GM18498 (cell line): Measurements from ENCODE around the gene PLXDC2.
A peak's percentile ranks its signal among the peaks of the same experiment; 100 is the strongest.
"Not testable (repeated sequence)": the region's sequence is repeated elsewhere in the genome, so short reads cannot be mapped to it uniquely, and the experiment has no call there.

Experiments used
- ATAC-seq: cut with Tn5 transposase; IDR thresholded peaks from one replicate; pipeline ENCODE4 v1.9.1; 2021; ENCODE audit warnings: mild to moderate bottlenecking, moderate library complexity; ENCODE audit not compliant: unreplicated experiment

PLXDC2 gene

DNA sequence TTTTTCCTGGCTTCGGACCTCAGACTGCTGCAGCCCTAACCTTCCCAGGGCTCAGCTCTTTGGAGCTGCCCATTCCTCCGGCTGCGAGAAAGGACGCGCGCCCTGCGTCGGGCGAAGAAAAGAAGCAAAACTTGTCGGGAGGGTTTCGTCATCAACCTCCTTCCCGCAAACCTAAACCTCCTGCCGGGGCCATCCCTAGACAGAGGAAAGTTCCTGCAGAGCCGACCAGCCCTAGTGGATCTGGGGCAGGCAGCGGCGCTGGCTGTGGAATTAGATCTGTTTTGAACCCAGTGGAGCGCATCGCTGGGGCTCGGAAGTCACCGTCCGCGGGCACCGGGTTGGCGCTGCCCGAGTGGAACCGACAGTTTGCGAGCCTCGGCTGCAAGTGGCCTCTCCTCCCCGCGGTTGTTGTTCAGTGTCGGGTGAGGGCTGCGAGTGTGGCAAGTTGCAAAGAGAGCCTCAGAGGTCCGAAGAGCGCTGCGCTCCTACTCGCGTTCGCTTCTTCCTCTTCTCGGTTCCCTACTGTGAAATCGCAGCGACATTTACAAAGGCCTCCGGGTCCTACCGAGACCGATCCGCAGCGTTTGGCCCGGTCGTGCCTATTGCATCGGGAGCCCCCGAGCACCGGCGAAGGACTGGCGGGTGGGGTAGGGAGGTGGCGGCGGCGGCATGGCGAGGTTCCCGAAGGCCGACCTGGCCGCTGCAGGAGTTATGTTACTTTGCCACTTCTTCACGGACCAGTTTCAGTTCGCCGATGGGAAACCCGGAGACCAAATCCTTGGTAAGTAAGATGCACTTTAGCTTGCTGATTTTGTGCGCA, at the start of gene PLXDC2:
Gene PLXDC2, plus strand, starts transcription at position 22 of the 820 bp plus-strand sequence.
- ATAC-seq = peak; percentile 58

DNA sequence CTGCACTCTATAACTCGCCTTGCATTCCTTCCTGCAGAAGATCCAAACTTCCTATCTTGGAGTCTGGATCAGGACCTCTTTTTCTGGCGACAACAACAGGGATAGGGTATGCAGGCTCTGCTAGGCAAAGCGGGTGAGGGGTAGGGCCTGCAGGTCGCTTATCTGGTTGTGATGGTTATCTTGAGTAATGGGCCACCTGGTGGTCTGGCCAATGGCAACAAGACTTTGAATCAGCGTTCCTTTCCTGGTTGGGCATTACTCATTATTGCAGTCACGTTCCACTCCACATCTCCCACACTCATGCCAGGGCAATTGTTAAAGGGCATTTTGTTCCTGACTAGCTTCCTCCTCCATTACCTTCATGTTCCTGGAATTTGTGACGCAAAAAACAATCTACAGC, 48.4 kb upstream of the PLXDC2 start:
- no peak for ATAC-seq

DNA sequence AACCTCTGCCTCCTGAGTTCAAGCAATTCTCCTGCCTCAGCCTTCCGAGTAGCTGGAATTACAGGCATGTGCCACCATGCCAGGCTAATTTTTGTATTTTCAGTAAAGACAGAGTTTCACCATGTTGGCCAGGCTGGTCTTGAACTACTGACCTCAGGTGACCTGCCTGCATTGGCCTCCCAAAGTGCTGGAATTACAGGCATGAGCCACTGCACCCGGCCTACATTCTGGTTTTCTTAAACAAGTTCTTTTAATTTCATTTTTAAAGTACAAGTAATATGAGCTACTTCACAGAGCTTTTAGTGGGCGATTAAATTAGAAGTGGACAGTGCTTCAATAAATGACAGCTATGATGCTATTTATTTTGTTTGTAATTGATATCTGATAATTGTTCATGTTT, 46.4 kb upstream of the PLXDC2 start:
- not testable (repeated sequence) for ATAC-seq

DNA sequence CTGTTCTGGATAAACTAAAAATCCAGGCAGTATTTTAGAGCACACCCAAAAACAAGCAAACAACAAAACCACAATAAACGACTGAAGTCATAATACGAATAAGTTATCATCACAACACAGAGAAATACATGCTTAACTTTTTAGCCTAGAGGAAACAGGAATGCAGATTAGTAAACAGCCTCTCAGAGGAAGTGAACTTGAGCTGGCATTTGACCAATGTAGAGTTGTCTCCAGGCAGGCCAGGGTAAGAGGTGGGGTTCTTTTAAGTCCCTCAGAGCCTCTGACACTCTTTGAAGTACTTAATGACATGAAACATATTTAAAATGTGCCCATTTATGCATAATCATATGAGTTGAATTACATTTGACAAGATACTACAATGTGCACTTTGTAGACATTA, 43.3 kb upstream of the PLXDC2 start:
- no peak for ATAC-seq

DNA sequence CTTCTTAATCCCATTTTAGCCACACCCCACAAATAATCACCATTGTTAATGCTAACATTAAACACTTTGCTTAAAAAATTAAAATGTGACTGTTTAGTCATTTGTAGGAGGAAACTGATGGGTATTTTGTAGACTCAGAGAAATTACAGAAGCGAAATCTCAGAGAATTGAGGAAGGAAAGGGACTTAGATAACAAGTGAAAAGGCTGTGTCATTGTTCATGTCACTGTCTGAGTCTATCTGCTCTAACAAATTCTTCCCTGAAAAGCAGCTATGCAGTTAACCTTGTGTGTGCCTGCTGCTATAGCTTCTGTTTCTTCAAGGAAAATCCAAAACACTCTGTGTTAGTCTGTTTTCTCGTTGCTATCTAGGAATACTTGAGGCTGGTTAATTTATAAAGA, 40.9 kb upstream of the PLXDC2 start:
- ATAC-seq = no peak

DNA sequence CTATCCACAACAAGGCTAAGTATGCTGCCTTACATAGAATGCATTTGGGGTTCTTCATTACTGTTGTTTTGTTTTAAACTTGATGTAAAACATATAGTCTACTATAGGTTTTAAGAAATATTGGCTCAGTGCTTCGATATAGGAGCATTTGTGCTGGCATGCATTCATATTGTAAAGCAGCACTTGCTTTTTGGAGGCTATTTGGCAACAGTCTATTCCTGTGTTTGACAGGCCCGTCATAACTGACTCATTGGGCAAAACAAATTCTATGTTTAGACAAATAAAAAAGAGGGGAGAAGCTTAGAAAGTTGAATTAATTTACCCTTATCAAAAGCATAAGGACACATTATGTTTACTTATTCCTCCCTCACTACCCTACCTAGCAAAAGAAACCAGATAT, 38.4 kb upstream of the PLXDC2 start:
- ATAC-seq = no peak

DNA sequence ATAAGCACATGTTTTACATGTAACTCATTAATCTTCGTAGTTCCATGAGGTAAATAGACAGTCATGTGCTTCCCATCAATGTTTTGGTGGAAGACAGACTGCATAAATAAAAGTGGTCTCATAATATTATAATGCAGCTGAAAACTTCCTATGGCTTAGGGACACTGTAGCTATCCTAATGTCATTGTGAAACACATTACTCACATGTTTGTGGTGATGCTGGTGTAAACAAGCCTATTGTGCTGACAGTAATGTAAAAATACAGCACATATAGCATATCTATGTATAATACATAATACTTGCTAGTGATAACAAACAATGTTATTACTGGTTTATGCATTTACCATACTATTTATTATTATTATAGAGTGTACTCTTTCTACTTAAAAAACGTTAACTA, 37.2 kb upstream of the PLXDC2 start:
- no peak for ATAC-seq

DNA sequence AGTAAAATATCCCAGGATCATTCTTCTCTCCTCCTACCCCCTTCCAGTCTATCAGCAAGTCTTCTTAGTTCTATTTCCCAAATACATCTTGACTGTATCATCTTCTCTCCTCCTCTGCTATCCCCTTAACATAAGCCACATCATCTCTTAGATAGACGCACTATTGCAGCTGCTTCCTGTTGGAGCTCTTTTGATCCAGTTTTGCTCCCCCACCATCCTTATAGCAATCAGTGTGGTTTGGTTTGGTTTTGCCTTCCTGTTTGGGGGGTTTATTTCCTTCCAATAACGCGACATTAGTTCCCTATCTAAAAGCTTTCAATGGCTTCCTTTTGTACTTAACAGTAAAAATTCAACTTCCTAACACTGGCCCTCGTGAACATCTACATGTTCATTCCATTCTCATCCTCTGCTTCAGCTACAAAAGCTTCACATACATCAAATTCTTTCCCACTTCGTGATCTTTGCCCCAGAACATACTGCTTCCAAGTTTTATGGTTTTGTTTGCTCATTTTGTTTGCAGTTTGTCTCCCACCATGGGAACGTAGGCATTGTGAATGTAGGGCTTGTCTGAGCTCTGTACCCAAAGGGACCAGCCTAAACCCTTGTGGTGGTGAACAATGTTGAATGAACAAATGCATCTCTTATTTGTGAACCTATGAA, 33.7 kb upstream of the PLXDC2 start:
- no peak for ATAC-seq

DNA sequence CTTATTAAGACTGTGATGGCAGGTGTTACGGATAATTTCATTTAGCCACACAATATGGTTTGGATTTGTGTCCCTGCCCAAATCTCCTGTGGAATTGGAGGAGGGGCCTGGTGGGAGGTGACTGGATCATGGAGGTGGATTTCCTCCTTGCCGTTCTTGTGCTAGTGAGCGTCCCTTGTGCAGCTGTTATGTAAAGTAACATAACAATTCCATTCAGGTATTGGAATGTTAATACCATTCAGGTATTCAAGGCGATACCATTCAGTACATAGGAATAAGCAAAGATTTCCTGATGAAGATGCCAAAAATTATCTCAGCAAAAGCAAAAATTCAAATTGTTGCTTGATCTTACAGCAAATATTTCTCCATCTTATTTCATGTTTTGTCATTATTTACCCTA, 32.5 kb upstream of the PLXDC2 start:
- ATAC-seq = no peak

DNA sequence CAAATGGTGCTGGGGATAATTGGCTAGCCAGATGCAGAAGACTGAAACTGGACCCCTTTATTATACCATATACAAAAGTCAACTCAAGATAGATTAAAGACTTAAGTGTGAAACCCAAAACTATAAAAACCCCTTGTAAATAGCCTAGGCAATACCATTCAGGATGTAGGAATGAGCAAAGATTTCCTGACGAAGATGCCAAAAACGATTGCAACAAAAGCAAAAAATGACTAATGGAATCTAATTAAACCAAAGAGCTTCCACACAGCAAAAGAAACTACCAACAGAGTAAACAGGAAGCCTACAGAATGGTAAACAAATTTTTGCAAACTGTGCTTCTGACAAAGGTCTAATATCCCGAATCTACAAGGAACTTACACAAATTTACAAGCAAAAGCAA, 30.9 kb upstream of the PLXDC2 start:
- ATAC-seq = no peak

DNA sequence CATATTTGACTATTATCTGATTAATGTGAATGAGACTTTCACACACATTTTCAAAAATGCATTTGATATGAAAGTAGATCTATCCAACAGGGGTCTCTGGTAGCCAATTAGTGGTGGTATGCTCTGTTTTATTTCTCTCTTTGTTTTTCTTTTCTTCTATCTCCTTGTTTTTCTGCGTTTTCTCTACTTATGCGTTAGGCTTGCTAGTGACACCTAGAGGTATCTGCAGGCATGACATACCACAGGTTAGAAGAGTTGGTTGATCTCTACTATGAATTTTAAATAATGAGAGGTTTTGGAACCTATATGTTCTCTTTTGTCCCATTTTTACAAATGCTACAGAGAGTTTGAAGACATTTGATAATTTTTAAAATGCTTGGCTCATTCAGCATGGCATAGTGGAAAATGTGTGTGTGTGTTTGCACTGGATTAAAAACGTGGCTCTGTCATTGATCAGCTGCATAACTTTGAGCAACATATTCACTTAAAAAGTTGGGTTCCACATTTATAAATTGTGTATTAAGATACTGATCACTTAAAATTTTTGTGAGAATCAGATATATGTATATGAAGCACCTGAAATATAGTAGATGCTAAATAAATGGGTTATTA, 28.1 kb upstream of the PLXDC2 start:
- ATAC-seq = peak; percentile 80

DNA sequence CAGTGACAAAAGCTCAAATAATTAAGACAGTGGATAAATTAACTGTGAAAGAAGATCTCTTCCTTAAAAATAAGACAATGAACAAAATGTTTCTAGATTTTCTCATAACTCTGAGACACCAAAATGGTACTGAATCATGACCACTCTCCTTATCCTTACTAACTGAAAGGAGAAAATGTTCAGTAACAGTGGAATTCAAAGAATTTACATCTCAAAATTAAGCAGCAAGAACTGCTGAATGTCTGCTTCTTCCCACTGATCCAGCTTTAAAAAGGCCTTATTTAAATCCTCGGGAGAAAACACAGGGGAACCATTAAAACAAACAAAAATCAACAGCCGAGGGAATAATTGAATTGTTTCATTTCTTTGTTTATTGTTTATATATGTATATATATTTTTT, 27.3 kb upstream of the PLXDC2 start:
- ATAC-seq = no peak

DNA sequence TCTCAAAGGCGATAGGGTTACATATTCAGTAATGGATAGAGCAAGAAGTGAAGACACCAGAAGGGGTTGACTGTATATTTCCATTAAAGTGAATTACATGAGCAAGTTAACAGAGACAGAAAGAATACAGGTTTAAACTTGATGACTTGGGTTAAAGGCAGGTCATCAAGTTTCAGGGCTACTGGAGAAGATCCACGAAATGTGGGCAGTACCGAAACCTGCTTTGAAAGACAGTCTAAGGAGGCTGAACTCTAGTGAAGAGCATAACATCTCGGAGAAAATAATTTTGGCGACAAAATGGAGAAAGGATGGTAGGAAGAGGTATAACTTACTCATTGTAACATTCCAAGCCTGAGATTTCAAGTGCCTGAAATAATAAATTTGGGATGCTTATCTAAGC, 26.6 kb upstream of the PLXDC2 start:
- no peak for ATAC-seq

DNA sequence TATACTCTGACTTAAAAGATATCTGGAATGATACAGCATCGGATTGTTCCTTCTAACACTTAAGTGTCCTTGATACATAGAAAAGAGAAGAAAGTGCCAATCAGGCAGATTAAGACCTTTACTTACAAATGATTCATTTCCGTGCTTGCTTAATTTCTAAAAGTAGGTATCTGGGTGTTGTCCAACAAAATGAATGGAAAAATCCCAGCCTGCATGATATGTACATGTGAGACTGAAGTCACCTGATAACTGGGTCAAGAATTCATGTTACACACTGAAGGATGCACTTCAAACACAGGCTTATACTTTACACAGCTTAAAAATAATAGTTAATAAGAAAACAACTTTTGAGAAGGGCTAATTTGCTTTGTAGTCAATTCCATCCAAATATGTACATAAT, 25.2 kb upstream of the PLXDC2 start:
- ATAC-seq = no peak

DNA sequence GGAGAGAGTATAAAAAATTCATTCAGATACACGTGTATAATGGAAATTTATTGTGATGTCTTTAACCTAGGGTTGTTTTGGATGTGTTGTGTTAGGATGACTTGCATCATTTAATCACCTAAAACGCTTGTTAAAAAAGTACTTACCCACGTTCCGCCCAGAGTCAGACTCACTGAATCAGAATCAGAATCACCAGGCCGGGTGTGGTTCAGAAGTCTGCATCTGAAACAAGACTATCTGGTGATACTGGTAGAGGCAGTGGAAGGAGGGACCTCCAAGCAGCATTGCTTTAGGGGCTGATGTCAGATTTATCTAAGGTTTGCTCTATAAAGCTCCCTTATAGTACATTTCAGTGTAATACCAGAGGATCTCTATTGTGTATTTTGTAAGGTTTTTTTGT, 20.5 kb upstream of the PLXDC2 start:
- no peak for ATAC-seq

DNA sequence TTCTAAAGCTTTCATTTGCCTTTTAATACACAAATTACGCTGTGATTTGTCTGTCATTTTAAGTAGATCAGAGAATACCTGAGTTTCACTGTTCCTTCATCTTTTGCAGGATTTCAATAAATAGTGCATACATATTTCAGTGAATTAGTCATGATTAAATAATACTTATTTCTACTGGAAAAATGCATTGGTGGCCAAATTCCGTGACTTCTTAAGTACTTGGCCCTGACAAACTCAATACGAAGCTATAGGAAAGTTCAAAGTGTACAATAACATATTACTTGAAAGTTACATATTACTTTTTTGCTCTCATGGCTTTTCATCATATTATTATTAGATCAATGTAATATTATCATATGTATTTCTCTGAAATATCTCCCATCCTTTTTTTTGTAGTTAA, 16.1 kb upstream of the PLXDC2 start:
- ATAC-seq = no peak

DNA sequence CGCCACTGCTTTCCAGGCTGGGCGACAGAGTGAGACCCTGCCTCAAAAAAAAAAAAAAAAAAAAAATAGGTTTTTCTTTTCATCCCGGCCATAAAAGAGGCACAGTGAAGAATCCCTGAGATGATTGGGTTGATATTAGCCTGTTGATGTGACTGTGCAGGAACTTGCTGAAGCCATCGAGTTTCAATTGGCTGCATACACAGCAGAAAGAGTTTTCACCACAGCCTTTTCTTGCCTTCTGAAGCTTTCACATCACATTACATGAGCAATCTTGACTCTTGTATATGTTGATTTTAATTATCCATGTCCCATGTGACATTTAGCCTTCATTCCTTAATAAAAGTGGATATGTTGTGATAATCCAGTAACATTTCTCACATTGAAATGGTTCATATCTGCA, 14.9 kb upstream of the PLXDC2 start:
- ATAC-seq = no peak

DNA sequence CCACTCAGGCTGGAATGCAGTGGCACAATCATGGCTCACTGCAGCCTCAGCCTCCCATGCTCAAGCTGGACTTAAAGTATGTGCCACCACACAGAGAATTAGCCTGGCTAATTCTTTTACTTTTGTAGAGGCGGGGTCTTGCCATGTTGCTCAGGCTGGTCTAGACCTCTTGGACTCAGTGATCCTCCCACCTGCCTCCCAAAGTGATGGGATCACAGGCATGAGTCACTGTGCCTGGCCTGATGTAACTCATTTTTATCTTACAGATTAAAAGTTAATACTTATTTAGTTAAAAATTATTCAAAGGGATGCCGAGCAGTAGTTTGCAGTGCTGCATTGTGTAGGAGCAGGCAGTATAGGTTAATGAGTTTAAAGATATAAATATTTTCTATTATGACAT, 12.6 kb upstream of the PLXDC2 start:
- no peak for ATAC-seq

DNA sequence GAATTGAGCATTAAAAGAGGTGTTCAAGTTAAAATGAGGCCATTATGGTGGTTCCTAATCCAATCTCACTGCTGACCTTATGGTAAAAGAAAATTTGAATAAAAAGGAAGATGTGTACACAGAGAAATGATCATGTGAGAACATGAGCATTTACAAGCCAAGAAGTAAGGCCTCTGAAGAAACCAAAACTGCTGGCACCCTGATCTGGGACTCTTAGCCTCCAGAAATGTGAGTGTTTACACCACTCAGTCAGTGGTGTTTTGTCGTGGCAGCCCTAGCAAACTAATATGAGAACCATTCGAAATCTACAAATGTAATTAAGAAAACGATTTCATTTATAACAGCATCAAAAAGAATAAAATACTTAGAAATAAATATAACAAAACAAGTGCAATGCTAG, 6.8 kb upstream of the PLXDC2 start:
- no peak for ATAC-seq

DNA sequence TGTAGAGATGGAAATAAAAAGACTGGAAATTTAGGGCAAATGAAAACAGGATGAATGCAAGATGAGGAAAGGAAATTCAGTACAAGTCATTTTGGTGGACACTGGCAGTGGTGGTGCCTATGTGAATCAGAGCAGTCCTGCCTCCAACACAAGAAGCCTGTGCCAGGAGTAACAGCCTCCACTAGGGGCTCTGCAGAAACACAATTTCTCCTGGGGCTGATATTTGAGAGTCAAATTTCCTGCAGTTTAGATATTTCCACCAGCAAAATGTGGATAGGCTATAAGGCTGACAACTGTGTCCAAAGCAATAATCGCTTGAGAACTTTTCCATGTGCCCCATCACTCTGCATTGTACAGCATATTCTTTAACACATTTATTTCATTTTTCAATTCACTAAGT, 4.7 kb upstream of the PLXDC2 start:
- ATAC-seq = no peak

DNA sequence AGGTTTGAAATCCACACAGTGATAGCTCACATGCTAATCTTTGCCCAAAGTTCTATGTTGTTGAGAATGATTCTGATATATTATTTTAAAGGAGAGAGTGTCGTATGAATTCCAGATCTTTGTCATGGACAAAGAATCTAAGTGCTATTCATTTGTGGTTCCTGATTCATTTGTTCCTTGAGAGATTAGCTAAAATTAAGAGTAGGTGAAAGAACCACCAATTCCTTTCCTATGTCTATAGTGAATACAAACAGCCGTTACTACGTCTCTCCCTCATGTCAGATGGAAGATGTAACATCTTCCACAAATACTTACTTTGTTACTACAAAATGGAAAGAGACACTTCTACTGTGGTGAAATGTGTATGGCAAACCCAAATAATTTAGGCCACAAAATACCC, 3.3 kb upstream of the PLXDC2 start:
- no peak for ATAC-seq

DNA sequence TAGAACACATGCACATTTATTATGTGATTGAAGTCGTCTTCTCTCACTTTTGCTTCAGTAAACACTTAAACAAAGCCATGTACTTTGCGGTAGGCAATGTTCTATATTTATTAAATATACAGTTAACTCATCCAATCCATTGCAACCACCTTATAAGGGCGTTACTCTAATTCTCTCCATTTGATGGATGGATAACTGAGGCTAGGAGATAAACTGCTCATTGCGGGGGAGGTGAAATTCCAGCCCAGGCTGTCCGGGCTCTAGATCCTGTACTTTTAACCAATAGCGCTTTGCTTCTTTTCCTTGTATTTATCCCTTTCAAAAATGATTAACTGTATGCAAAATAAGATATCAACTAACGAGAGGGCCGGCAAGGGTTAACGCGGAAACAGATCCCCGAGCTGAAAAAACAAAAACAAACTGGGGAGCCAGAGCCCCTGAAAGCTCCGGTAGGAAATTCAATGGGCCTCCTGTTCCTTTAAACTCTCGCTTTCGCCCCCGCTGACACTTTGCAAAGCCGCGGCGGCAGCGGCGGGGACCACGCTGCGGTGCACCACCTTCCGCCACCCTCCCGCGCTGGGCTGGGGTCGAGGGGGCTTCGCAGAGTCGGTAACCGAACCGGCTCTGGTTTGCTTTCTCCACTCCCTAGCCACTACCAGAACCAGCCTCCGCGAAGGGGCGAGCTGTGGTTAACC, 1.0 kb upstream of the PLXDC2 start:
- ATAC-seq = no peak
